Hippocampal formation (tissue), 2 donors: ENCODE results near the gene FNTB.
A peak's percentile ranks its signal among the peaks of the same experiment; 100 is the strongest.

ENCODE experiments used
- DNase-seq, 2 donors: peaks; one replicate each; lab custom pipeline; 2025; lab: John Stamatoyannopoulos, UW

The FNTB gene, protein sequence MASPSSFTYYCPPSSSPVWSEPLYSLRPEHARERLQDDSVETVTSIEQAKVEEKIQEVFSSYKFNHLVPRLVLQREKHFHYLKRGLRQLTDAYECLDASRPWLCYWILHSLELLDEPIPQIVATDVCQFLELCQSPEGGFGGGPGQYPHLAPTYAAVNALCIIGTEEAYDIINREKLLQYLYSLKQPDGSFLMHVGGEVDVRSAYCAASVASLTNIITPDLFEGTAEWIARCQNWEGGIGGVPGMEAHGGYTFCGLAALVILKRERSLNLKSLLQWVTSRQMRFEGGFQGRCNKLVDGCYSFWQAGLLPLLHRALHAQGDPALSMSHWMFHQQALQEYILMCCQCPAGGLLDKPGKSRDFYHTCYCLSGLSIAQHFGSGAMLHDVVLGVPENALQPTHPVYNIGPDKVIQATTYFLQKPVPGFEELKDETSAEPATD

GRCh38 chr14:64986648-64987437 lies at the start of gene FNTB:
TSS of gene FNTB (plus strand) at chr14:64986895. CDS start at chr14:64986954, 59 bp downstream.
- DNase-seq: peak; percentile 96

- DNase-seq: no peak
Observed at GRCh38 chr14:64937171-64937820, 49.4 kb upstream of the FNTB start.

GRCh38 chr14:64937821-64938193 lies 48.9 kb upstream of the FNTB start:
- no peak for DNase-seq

DNA sequence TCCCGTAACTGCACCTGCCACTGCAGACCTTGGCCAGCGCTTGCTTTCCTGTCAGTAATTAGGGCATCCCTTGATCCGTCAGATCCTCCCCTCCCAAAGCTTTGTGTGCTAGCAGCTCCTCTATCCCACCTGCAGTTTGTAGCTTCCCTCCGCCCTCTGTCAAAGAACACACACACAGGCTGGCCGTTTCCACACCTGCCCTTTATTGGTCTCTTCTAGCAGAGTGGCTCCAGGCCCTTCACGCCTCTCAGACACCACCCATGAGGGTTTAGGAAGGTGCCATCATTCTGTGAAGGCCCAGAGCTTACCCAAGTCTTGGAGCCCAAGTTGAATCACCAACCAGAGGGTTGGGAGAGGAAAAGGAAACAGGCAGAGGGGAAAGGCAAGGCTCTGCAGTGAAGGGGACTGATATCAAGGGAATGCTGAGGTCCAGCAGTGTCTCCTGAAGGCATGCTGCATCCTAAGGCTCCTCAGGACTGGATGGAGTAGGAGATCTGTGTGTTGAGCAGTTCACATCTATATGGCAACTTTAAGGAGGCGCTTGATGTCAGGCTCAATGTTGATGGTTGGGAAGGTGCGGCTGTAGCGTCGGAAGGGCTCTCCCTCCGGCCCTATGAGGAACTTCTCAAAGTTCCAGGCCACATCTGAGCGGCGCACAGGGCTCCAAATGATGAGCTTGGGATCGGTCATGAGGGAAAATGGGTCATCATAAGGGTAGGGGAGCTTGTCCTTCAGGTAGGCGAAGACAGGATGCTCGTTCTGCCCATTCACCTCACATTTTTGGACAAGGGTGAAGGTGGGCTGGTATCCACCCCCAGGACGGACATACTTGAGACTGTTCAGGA lies 47.5 kb upstream of the FNTB start:
- no peak for DNase-seq

DNA sequence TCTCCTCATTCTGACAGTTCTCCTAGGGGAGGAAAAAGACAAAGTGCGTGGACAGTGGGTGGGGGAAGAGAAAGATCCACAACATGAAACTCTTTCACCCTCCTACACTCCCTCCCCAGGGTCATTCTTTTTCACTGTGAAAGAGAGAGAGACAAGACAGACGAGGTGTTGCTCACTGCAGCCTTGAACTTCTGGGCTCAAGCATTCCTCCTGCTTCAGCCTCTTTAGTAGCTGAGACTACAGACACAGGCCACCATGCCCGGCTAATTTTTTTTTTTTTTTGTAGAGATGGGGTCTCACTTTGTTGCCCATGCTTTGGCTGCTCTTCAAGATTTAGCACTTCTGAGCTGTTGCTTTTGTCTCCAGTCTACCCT lies 46.9 kb upstream of the FNTB start:
- DNase-seq: no peak

GRCh38 chr14:64940336-64940910 lies 46.3 kb upstream of the FNTB start:
- DNase-seq: no peak

GRCh38 chr14:64942531-64943111 lies 44.1 kb upstream of the FNTB start, which contains the start of gene GPX2:
TSS of gene GPX2 (minus strand) at chr14:64942745. CDS start at chr14:64942726, 19 bp downstream.
- DNase-seq: no peak

DNA sequence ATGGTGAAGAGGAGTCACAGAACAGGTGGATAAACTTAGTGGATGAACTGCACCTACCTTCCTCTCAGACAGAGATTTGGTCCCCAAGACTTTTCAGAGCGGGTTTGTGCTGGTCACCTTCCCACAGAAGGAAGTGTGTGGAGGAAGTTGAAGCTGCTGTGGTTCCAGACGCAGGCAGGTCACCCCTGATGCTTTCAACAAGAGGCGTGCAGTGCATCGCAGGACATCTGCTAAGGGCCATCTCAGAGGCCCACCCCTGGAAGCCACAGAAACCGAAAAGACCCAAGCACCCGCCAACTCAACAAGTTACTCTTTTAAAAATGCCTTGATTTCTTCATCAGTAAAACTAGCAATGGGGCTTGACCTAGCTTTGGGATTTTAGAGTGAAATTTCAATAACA lies 43.1 kb upstream of the FNTB start:
- no peak for DNase-seq

- DNase-seq: no peak
Observed at GRCh38 chr14:64944041-64944440, 42.7 kb upstream of the FNTB start.

DNA sequence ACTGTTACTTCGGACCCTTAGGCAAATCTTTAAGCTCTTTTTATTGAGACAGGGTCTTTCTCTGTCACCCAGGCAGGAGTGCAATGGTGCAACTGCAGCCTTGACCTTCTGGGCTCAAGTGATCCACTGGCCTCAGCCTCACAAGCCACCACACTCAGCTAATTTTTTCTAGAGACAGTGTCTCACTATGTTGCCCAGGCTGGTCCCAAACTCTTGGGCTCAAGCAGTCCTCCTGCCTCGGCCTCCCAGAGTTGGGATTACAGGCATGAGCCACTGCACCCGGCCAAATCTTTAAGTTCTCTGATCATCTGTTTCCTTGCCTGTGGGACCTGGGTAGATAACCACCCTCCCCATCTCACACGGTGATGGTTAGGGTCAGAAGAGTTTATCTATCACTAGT lies 41.8 kb upstream of the FNTB start:
- DNase-seq: no peak

GRCh38 chr14:64945431-64946178 lies 41.1 kb upstream of the FNTB start:
- no peak for DNase-seq

- DNase-seq: no peak
Observed at GRCh38 chr14:64946310-64947045, 40.2 kb upstream of the FNTB start.

GRCh38 chr14:64947710-64948611 lies 38.7 kb upstream of the FNTB start:
- DNase-seq: no peak

GRCh38 chr14:64948612-64949210 lies 38.0 kb upstream of the FNTB start:
- no peak for DNase-seq

- no peak for DNase-seq
Observed at GRCh38 chr14:64950889-64951288, 35.8 kb upstream of the FNTB start.

- DNase-seq: no peak
Observed at GRCh38 chr14:64951291-64951690, 35.4 kb upstream of the FNTB start.

GRCh38 chr14:64951724-64952123 lies 35.0 kb upstream of the FNTB start:
- DNase-seq: no peak
